GM12878 (cell line): ENCODE results near the gene MED4. TPM values are rescaled to one million over a fixed set of nuclear protein-coding genes. Genes with fewer than 3 reads are reported as not detected.

Experiments used
- ATAC-seq: fragments of 200-7000 bp; cut with Tn5 transposase; 3 replicates; pipeline ENCODE4 v1.9.1; 2020; ENCODE audit warnings: mild to moderate bottlenecking, moderate library complexity
- BruUV-seq: library from RNA; stranded (reverse); fragments of 400-500 nt; replicated peaks from 2 replicates; lab custom pipeline; 2021; lab: Mats Ljungman, UMichigan
- CTCF ChIA-PET: fragments of 300-600 bp; sonication (Branson Sonifier 250); formaldehyde crosslinking; extraction: SDS; loops from one replicate; lab custom pipeline; 2021; ENCODE audit warnings: inconsistent platforms; lab: Yijun Ruan, JAX
- POLR2A ChIA-PET: fragments of 350-600 bp; formaldehyde crosslinking; extraction: SDS; loops from one replicate; lab custom pipeline; 2021; ENCODE audit warnings: inconsistent platforms; lab: Charles Lee
- RAD21 ChIA-PET: fragments of 300-600 bp; sonication (Branson Sonifier 250); formaldehyde crosslinking; loops from one replicate; lab custom pipeline; 2023; ENCODE audit warnings: antibody characterized with exemption; ENCODE audit not compliant: unreplicated experiment; lab: Charles Lee
- SMC1A ChIA-PET: fragments of 300-600 bp; sonication (Branson Sonifier 250); formaldehyde crosslinking; loops from one replicate; lab custom pipeline; 2023; ENCODE audit not compliant: unreplicated experiment, uncharacterized antibody; lab: Charles Lee
- DNase-seq: peaks from one replicate; pipeline ENCODE4 v3.0.0-alpha.2; 2011; ENCODE audit warnings: low read depth, low spot score
- FAIRE-seq: peaks from 3 replicates; lab custom pipeline; 2011; peaks lifted over from hg19 to GRCh38; lab: Jason Lieb, UNC
- H2AFZ ChIP-seq: 2 replicates; pipeline ENCODE4 v1.6.0; 2011; ENCODE audit warnings: low read depth, low read length, control low read depth; ENCODE audit not compliant: control insufficient read depth
- H3K27ac ChIP-seq: 2 replicates; pipeline ENCODE4 v1.5.1; 2011; ENCODE audit warnings: control low read depth; ENCODE audit not compliant: control insufficient read depth, insufficient read depth
- H3K27me3 ChIP-seq, 2 experiments: replicated peaks in 1 of 2; 2 replicates each; pipeline versions ENCODE4 v1.6.0 to v1.6.1; 2011; ENCODE audit warnings: low read length in 1 of 2; ENCODE audit not compliant: control insufficient read depth in 2 of 2, insufficient read depth in 2 of 2
- H3K36me3 ChIP-seq, 2 experiments: 2 replicates each; pipeline ENCODE4 v1.5.1; 2011; ENCODE audit warnings: low read length in 1 of 2; ENCODE audit not compliant: control insufficient read depth in 2 of 2, insufficient read depth in 2 of 2
- H3K4me1 ChIP-seq: 2 replicates; pipeline ENCODE4 v1.6.1; 2011; ENCODE audit warnings: mild to moderate bottlenecking, low read length, moderate library complexity, mixed read lengths; ENCODE audit not compliant: control insufficient read depth, insufficient read depth
- H3K4me2 ChIP-seq: 2 replicates; pipeline ENCODE4 v1.6.0; 2011; ENCODE audit warnings: control low read depth; ENCODE audit not compliant: control insufficient read depth, insufficient read depth
- H3K4me3 ChIP-seq: fragments of 200-600 bp; sonication (generic); 2 replicates; pipeline ENCODE4 v1.5.1; 2016
- H3K79me2 ChIP-seq: 2 replicates; pipeline ENCODE4 v1.6.0; 2011; ENCODE audit warnings: low read length; ENCODE audit not compliant: control insufficient read depth, insufficient read depth
- H3K9ac ChIP-seq: 2 replicates; pipeline ENCODE4 v1.8.0; 2011; ENCODE audit warnings: low read length, control low read depth, mixed read lengths; ENCODE audit not compliant: control insufficient read depth, insufficient read depth
- H3K9me3 ChIP-seq: replicated peaks from 3 replicates; pipeline ENCODE4 v1.5.1; 2011; ENCODE audit warnings: mild to moderate bottlenecking, low read length; ENCODE audit not compliant: control insufficient read depth, insufficient read depth
- H4K20me1 ChIP-seq: 2 replicates; pipeline ENCODE4 v1.6.0; 2011; ENCODE audit not compliant: control insufficient read depth, insufficient read depth
- CEBPZ ChIP-seq: fragments of 150-350 bp; IDR thresholded peaks from 2 replicates; pipeline ENCODE4 v1.6.1; 2016; ENCODE audit warnings: low read depth, low read length
- FOS ChIP-seq: IDR thresholded peaks from 3 replicates; pipeline ENCODE4 v1.6.1; 2011; ENCODE audit warnings: borderline replicate concordance; ENCODE audit not compliant: insufficient read length; ENCODE audit errors: extremely low read depth
- KDM1A ChIP-seq: fragments of 200-600 bp; sonication (generic); IDR thresholded peaks from 2 replicates; pipeline ENCODE4 v1.6.1; 2016; ENCODE audit warnings: borderline replicate concordance
- RELB ChIP-seq: fragments of 450-650 bp; IDR thresholded peaks from 2 replicates; pipeline ENCODE4 v1.6.1; 2017; ENCODE audit warnings: low read depth, mild to moderate bottlenecking, moderate library complexity
- WGBS: methylation state at CpG from one replicate; pipeline ENCODE4 v1.1.6; 2016; ENCODE audit warnings: low lambda C conversion rate; ENCODE audit not compliant: insufficient replicate concordance, insufficient coverage; ENCODE audit errors: missing lambda C conversion rate; 5-methylcytosine and 5-hydroxymethylcytosine counted together
- in situ Hi-C: fragments of 300-500 bp; cut with MboI; formaldehyde crosslinking; loops from 9 replicates; pipeline ENCODE4 v1.14.3; 2018; ENCODE audit warnings: mixed read lengths
- intact Hi-C: fragments of 100-400 bp; cut with micrococcal nuclease; formaldehyde crosslinking; loops from one replicate; pipeline ENCODE4 v1.14.2; 2022; ENCODE audit not compliant: unreplicated experiment
- polyA plus RNA-seq, 11 experiments: library from polyadenylated mRNA; depleted of rRNA in 4 of 11; unstranded in 6 of 11; stranded (reverse) in 5 of 11; fragments of >200 nt; fragmentation: Nextera tagmentation in 4 of 11; fragmentation: Illumina TruSeq in 1 of 11; extraction: Ambion mirVana in 4 of 11; extraction: Trizol in 1 of 11; gene quantifications; 1 replicate in 1 of 11; 2 replicates in 10 of 11; pipeline versions ENCODE4 v1.2.1 to v1.2.3, GENCODE V29; 2011 to 2016; ENCODE audit warnings: inconsistent platforms in 2 of 11, missing spikeins in 2 of 11, low read depth in 1 of 11
- total RNA-seq, 4 experiments: library from RNA; depleted of rRNA in 3 of 4; stranded (reverse); fragments of >200 nt in 3 of 4; fragmentation: Illumina TruSeq in 1 of 4; extraction: Trizol in 1 of 4; gene quantifications; 2 replicates each; pipeline versions ENCODE4 v1.2.1 to v1.2.3, GENCODE V29; 2013 to 2021
- TF ChIP-seq, protein P1 (sequence below): fragments of 450-650 bp; IDR thresholded peaks from 2 replicates; pipeline ENCODE4 v1.6.1; 2017; ENCODE audit warnings: borderline replicate concordance
- TF ChIP-seq, protein P2 (sequence below): IDR thresholded peaks from 2 replicates; pipeline ENCODE4 v1.6.1; 2011; ENCODE audit warnings: borderline replicate concordance, low read depth, mild to moderate bottlenecking, moderate library complexity, low read length; ENCODE audit not compliant: insufficient read depth, poor library complexity, severe bottlenecking

MED4 gene
- total and polyA plus RNA-seq, 10 of the 15 experiments (the other 5 are each of a cell fraction or from before 2014, with no cell fraction given): 31.5 to 117 (median 87.4) TPM

DNA sequence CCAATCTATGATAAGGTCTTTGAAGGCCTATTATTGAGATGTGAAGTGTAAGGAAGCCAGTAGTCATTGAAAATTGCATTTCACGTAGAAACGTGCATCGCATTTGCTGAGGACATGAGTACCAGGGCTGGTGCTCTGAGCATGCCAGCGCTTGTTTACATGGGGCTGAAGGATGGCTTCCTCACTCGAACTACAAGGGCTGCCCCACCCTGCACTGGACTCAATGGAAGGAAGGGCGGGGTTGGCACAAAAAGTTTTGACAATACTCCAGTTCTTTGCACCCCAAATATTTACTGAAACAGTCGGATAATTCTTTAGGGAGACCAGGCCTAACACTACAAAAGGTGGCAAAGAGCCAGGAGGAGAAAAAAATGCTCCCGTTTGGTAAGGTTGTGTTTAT, 28.9 kb upstream of the MED4 start:
- intact Hi-C loops: loop anchor here (10.0 kb wide), 1 partner anchor 211 kb away; no protein-coding TSS in a partner anchor
- Histone ChIP-seq H3K4me1 (no peaks in the 10 kb centered on the region), H3K9me3 (no peaks in the 10 kb centered on the region), H3K27ac (no peak overlapping the region), H3K36me3 (no peaks in the 10 kb centered on the region), H3K4me3 (no peak overlapping the region), H3K9ac (no peak overlapping the region), H4K20me1 (no peaks in the 10 kb centered on the region), H3K4me2 (no peak overlapping the region), H3K79me2 (no peaks in the 10 kb centered on the region), H3K27me3 (peaks cover 0 to 2% of the 10 kb centered on the region in 2 experiments; a peak in 2 of 4 replicates), H2AFZ (no peak overlapping the region)
- FAIRE-seq (no peak), ATAC-seq (no peak), DNase-seq (no peak)
- 48% methylated on average over 8 of the region's 8 CpGs for WGBS
- SMC1A ChIA-PET: interaction anchor here (0.9 kb wide), 1 partner anchor 210 kb away, joined by 3 read pairs; no protein-coding TSS in a partner anchor
- TF ChIP-seq, protein P1, sequence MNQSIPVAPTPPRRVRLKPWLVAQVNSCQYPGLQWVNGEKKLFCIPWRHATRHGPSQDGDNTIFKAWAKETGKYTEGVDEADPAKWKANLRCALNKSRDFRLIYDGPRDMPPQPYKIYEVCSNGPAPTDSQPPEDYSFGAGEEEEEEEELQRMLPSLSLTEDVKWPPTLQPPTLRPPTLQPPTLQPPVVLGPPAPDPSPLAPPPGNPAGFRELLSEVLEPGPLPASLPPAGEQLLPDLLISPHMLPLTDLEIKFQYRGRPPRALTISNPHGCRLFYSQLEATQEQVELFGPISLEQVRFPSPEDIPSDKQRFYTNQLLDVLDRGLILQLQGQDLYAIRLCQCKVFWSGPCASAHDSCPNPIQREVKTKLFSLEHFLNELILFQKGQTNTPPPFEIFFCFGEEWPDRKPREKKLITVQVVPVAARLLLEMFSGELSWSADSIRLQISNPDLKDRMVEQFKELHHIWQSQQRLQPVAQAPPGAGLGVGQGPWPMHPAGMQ: no peak
- no peak for TF ChIP-seq RELB
- no peak for TF ChIP-seq KDM1A
- TF ChIP-seq FOS: no peak
- no peak for TF ChIP-seq CEBPZ
- TF ChIP-seq, protein P2, sequence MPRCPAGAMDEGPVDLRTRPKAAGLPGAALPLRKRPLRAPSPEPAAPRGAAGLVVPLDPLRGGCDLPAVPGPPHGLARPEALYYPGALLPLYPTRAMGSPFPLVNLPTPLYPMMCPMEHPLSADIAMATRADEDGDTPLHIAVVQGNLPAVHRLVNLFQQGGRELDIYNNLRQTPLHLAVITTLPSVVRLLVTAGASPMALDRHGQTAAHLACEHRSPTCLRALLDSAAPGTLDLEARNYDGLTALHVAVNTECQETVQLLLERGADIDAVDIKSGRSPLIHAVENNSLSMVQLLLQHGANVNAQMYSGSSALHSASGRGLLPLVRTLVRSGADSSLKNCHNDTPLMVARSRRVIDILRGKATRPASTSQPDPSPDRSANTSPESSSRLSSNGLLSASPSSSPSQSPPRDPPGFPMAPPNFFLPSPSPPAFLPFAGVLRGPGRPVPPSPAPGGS: no peak
- POLR2A ChIA-PET: no interaction called here
- no TSS peak for BruUV-seq
- in situ Hi-C loops: no loop called here
- RAD21 ChIA-PET: interaction anchor here (0.6 to 0.9 kb wide), 2 partner anchors 396 to 456 kb away, joined by 3 read pairs; no protein-coding TSS in a partner anchor
- CTCF ChIA-PET: interaction anchor here (0.9 to 1.1 kb wide), 3 partner anchors 84 to 460 kb away, joined by 3 to 4 read pairs (median 4); no protein-coding TSS in a partner anchor
